Tibial nerve (tissue), 4 donors: ENCODE measurements around the gene FRY. TPM values are rescaled to one million over a fixed set of nuclear protein-coding genes. Genes with fewer than 3 reads are reported as not detected.

Source experiments
- DNase-seq, 2 donors: peaks; one replicate each; pipeline ENCODE4 v3.0.0-alpha.2; 2019; ENCODE audit warnings: low spot score in 2 of 2
- H3K27ac ChIP-seq, 4 donors: fragments of 200-600 bp; sonication (generic) in 3 of 4; one replicate each; pipeline ENCODE4 v1.5.1; 2017 to 2019; ENCODE audit warnings: mild to moderate bottlenecking in 1 of 4
- H3K27me3 ChIP-seq, 2 donors: fragments of 200-600 bp; sonication (generic) in 1 of 2; one replicate each; pipeline versions ENCODE4 v1.5.1 to v1.6.0; 2017 to 2019
- H3K36me3 ChIP-seq, 3 donors: fragments of 200-600 bp; sonication (generic); one replicate each; pipeline ENCODE4 v1.5.1; 2018 to 2019
- H3K4me1 ChIP-seq, 4 donors: fragments of 200-600 bp; sonication (generic) in 3 of 4; one replicate each; pipeline ENCODE4 v1.5.1; 2017 to 2019
- H3K4me3 ChIP-seq, 4 donors: fragments of 200-600 bp; sonication (generic) in 3 of 4; one replicate each; pipeline ENCODE4 v1.5.1; 2017 to 2019; ENCODE audit warnings: mild to moderate bottlenecking in 1 of 4, moderate library complexity in 1 of 4
- H3K9me3 ChIP-seq, 4 donors: fragments of 200-600 bp; sonication (generic) in 3 of 4; one replicate each; pipeline ENCODE4 v1.5.1; 2017 to 2019
- EP300 ChIP-seq, 2 donors: sonication (generic); formaldehyde crosslinking; IDR thresholded peaks; one replicate each; pipeline ENCODE4 v1.6.1; 2017; ENCODE audit warnings: antibody characterized with exemption in 2 of 2, mild to moderate bottlenecking in 1 of 2
- POLR2A ChIP-seq, 2 donors: fragments of 450-650 bp; IDR thresholded peaks; one replicate each; pipeline ENCODE4 v1.6.1; 2017; ENCODE audit warnings: antibody characterized with exemption in 2 of 2, mild to moderate bottlenecking in 2 of 2, moderate library complexity in 2 of 2
- WGBS, 2 donors: methylation state at CpG; one replicate each; pipeline ENCODE4 v1.1.5; 2018; 5-methylcytosine and 5-hydroxymethylcytosine counted together
- total RNA-seq, 4 donors: library from RNA; depleted of rRNA; stranded (reverse); fragments of >200 nt; gene quantifications; one replicate each; pipeline ENCODE4 v1.1.0, GENCODE V29; 2016
- TF ChIP-seq, protein P1 (sequence below), 5 experiments: fragments of 200-600 bp in 3 of 5; fragments of 450-650 bp in 2 of 5; sonication (generic) in 3 of 5; IDR thresholded peaks; one replicate each; pipeline ENCODE4 v1.5.1; 2016 to 2019; ENCODE audit warnings: antibody characterized with exemption in 5 of 5, mild to moderate bottlenecking in 3 of 5, moderate library complexity in 2 of 5

The FRY gene
- total RNA-seq, 4 donors from 2014 or later = 48.9 to 94.6 (median 75.8) TPM

DNA sequence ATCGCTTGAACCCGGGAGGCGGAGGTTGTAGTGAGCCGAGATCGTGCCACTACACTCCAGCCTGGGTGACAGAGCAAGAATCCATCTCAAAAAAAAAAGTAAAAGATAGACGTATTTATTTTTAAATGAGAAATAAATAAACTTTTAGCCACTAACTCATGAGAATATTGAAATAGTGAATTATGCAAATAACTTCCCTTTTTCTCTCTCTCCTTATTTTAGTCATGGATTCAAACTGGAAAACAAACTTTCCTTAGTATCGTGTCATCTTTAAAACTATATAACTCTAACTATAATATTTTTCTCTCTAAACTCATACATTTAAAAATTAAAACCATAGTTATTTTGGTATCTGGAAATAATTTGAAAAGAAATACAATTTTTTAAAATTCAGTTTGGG is 96.1 kb downstream of the FRY start:
- no peak for TF ChIP-seq EP300 (IDR thresholded peaks at IDR 0.05)
- TF ChIP-seq POLR2A (IDR thresholded peaks at IDR 0.05) = no peak
- TF ChIP-seq, protein P1, sequence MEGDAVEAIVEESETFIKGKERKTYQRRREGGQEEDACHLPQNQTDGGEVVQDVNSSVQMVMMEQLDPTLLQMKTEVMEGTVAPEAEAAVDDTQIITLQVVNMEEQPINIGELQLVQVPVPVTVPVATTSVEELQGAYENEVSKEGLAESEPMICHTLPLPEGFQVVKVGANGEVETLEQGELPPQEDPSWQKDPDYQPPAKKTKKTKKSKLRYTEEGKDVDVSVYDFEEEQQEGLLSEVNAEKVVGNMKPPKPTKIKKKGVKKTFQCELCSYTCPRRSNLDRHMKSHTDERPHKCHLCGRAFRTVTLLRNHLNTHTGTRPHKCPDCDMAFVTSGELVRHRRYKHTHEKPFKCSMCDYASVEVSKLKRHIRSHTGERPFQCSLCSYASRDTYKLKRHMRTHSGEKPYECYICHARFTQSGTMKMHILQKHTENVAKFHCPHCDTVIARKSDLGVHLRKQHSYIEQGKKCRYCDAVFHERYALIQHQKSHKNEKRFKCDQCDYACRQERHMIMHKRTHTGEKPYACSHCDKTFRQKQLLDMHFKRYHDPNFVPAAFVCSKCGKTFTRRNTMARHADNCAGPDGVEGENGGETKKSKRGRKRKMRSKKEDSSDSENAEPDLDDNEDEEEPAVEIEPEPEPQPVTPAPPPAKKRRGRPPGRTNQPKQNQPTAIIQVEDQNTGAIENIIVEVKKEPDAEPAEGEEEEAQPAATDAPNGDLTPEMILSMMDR (IDR thresholded peaks at IDR 0.05) = no peak
- DNase-seq = no peak
- Histone ChIP-seq H3K9me3 (peaks cover 0 to under 1% (median 0%) of the 10 kb centered on the region in 4 donors), H3K27ac (no peak overlapping the region), H3K4me3 (no peak overlapping the region), H3K36me3 (no peaks in the 10 kb centered on the region), H3K4me1 (no peaks in the 10 kb centered on the region), H3K27me3 (no peaks in the 10 kb centered on the region)
- 95% methylated on average over 7 of the region's 7 CpGs for WGBS, 2 donors

DNA sequence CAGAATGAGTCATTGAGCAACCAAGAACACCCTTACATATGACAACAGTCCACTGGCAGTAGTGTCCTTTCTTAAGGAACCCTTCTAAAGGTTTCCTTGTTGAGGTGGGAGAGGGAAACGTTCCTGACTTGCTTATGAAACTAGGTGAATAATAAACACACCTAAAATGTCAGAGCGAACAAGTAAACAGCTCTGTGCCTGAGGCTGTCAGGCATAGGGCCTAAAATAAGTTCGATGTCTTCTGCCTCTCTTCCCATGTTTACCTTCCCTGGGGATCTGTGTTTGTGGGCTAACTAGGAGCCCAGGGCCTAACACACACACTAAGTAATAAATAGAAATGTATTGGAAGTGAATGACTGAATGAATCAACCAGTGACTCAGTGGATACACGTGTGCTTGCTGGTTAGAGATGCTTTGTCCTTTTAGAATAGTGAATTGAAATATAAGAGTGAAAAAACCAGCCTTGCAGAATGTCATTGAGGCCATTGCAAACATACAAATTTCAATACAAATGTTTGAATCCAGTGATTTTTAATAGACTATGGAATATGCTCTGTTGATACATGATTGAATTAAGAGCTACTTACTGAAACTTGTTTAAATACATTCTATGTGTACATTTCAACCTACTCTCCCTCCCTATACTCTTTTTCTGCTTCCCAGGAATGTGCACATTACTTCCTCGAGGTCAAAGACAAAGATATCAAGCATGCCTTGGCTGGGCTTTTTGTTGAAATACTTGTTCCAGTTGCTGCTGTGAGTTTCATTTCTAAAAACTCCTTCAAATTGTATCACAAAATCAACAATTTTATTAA is 102.9 kb downstream of the FRY start:
- Histone ChIP-seq H3K36me3 (no peaks in the 10 kb centered on the region), H3K4me3 (no peak overlapping the region), H3K9me3 (no peaks in the 10 kb centered on the region), H3K27me3 (no peaks in the 10 kb centered on the region), H3K27ac (peak overlapping the region in 1 of 4 donors; percentile 50), H3K4me1 (peaks cover 0 to 4% (median 0%) of the 10 kb centered on the region in 4 donors)
- DNase-seq = no peak
- TF ChIP-seq POLR2A (IDR thresholded peaks at IDR 0.05) (no peak), EP300 (IDR thresholded peaks at IDR 0.05) (no peak)
- TF ChIP-seq, protein P1 (IDR thresholded peaks at IDR 0.05) = no peak
- 65 to 68% methylated on average over 5 of the region's 5 CpGs for WGBS, 2 donors

DNA sequence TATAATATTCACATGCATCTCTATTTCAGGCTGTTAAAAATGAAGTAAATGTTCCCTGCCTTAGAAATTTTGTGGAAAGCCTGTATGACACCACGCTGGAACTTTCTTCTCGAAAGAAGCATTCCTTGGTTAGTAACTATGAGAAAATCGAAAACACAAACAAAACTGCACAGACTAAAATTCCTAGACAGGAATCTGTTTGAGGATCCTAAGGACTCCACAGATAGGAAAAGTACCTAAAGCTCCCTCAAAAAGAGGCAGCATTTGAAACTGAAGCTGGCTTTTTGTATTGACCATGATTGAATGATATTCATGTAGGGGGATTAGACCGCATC is 103.4 kb downstream of the FRY start:
- Histone ChIP-seq H3K27me3 (no peaks in the 10 kb centered on the region), H3K9me3 (no peaks in the 10 kb centered on the region), H3K27ac (peak overlapping the region in 2 of 4 donors; percentile 30 to 50), H3K4me1 (peaks cover 0 to 4% (median 0%) of the 10 kb centered on the region in 4 donors), H3K4me3 (no peak overlapping the region), H3K36me3 (no peaks in the 10 kb centered on the region)
- no peak for DNase-seq
- TF ChIP-seq, protein P1 (IDR thresholded peaks at IDR 0.05) = no peak
- TF ChIP-seq EP300 (IDR thresholded peaks at IDR 0.05) (no peak), POLR2A (IDR thresholded peaks at IDR 0.05) (no peak)
- 71 to 75% methylated on average over 4 of the region's 4 CpGs for WGBS, 2 donors

DNA sequence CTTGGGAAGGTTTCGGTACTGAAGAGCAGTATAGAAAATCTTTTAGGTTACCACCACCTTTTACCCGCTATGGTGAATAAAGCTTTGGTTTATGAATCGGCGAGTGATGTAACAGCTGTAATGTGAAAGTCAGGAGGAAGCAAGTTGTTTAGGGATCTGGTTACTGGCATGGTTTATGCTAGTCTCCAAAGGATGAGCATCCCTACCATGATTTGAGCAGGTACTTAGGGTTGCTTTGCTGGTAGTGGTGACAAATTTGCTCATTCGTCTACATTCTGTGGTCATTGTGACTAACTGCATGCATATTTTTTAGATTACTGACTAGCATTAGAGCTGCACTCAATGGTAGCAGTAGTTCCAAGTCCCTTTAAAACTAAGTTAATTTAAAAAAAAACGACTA is 104.1 kb downstream of the FRY start:
- no peak for DNase-seq
- peaks cover 0 to 4% (median 0%) of the 10 kb centered on the region in 4 donors for H3K4me1 ChIP-seq
- no peaks in the 10 kb centered on the region for H3K27me3 ChIP-seq
- no peaks in the 10 kb centered on the region for H3K36me3 ChIP-seq
- H3K4me3 ChIP-seq = no peak overlapping the region
- peak overlapping the region in 2 of 4 donors; percentile 30 to 50 for H3K27ac ChIP-seq
- H3K9me3 ChIP-seq = no peaks in the 10 kb centered on the region
- TF ChIP-seq, protein P1 (IDR thresholded peaks at IDR 0.05) = no peak
- TF ChIP-seq POLR2A (IDR thresholded peaks at IDR 0.05) = no peak
- TF ChIP-seq EP300 (IDR thresholded peaks at IDR 0.05) = no peak
- WGBS, 2 donors = 87 to 89% methylated on average over 6 of the region's 6 CpGs

DNA sequence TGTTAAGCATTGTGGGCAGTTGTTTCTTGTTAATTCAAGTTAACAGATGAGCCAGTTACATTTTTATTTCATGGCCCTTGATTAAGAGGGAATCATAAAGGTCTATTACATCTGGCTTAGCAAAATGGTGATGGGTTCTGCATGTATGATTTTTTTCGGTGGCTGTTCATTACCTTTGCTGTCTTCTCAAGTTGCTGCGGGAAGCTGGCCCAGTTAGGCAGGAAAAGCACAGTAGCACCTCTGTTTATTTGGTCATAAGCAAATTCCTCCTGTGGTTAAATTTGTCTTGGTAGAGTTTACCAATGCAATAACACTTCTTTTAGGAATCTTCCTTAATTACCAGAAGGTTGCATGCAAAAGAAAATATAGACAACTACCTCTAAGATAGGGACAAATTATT is 104.5 kb downstream of the FRY start:
- WGBS, 2 donors = 84 to 92% methylated on average over 2 of the region's 2 CpGs
- DNase-seq = no peak
- no peaks in the 10 kb centered on the region for H3K36me3 ChIP-seq
- H3K27me3 ChIP-seq = no peaks in the 10 kb centered on the region
- no peak for TF ChIP-seq EP300 (IDR thresholded peaks at IDR 0.05)
- no peak for TF ChIP-seq POLR2A (IDR thresholded peaks at IDR 0.05)
- TF ChIP-seq, protein P1 (IDR thresholded peaks at IDR 0.05) = no peak
- H3K27ac ChIP-seq = no peak overlapping the region
- no peak overlapping the region for H3K4me3 ChIP-seq
- H3K4me1 ChIP-seq = peaks cover 0 to 4% (median 0%) of the 10 kb centered on the region in 4 donors
- H3K9me3 ChIP-seq = no peaks in the 10 kb centered on the region
